GM21723 (cell line): ENCODE measurements around the gene TPPP3.

Experiments
- ATAC-seq: cut with Tn5 transposase; IDR thresholded peaks from one replicate; pipeline ENCODE4 v1.9.1; 2021; ENCODE audit warnings: mild to moderate bottlenecking, moderate library complexity; ENCODE audit not compliant: unreplicated experiment

The TPPP3 gene

GRCh38 chr16:67350324-67350723 lies 43.0 kb downstream of the TPPP3 start:
- ATAC-seq: no peak

DNA sequence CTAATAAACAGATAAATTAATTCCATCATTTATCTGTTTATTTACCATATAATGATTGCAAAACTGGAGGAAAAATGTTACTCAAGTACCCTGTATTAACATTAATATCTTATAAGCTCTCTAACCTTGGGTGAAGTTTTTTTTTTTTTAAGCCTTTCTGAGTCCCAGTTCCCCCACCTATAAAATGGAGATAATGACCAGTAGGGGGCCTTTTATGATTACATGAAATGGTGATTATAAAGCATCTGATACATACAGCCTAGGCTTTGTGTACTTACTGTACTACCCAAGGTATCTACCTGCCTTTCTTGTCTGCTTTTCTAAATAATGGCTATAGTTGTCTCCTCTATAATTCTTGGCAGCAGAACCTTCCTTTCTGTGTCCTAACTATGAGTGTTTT lies 44.1 kb downstream of the TPPP3 start:
- ATAC-seq: no peak

DNA sequence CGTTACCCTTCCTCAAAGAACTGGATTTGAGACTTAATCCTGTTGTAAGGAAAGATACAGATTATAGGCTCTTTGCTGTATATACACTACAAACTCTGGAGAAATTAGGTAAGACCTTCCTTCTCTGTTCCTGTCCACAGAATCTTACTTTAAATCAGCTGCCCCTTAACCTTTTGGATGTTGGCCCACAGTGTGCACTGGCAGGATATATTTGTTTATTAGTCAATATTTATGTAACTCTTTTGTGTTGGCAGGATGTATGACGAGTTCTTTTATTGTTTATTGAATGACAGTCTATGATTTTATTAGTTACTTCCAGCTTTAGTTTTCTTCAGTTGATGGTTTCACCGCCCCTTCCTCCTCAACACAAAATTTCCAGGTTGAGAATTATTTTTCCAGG lies 47.0 kb downstream of the TPPP3 start:
- no peak for ATAC-seq

- ATAC-seq: no peak
Measured at GRCh38 chr16:67345401-67345800, 47.9 kb downstream of the TPPP3 start.

DNA sequence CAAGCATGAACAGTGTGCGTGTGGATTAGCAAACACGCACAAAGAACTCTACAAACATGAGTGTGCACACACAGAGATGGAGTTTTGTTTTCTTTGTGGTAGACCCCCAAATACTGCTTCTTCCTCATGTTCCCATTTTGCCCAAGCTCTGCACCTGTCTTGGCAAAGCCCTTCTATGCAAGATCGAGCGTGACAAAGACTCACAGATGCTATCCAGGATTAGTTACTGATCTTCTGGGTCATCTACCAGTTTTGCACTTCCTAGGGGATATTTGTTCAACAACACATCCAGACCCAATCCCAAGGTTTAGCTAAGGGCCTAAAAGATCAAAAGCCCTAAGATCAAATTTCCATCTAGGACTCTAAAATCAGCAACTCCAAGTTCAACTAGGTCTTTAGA lies 50.7 kb downstream of the TPPP3 start:
- ATAC-seq: no peak

DNA sequence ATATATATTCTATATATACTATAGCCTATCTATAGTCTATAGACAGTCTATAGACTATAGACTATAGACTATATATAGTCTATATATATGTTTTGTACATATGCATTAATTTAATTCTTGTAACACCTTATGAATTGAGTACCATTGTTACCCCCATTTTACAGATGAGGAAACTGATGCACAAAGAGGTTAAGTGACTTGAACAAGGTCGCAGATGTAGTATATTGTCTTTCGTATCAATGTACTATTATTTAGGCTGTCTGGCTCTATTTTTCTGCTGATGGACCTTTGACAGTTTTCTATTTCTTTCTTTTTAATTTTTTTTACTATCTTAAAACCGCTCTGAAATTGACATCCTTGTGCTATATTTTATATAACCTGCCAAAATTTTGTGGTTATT lies 52.0 kb downstream of the TPPP3 start:
- ATAC-seq: no peak
